ENCODE data around the gene C1orf226.

The C1orf226 gene

DNA sequence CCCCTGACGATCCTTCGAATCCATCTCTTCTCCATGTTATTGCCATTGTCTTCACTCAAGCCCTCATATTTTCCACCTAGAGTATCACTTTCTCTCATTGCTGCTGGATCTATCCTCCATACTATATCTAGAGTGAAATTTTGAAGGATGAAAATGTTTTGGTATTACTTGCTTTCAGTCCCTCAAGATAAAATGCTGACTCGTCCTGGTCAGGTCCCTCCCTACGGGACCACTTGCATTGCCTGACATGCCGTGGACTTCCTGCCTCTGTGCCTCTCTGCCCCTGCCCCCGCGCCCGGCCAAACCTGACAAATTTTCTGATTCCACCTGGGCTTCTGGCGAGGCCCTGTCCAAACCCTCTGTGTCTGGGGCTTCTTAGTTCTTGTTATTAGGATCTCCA, 28.4 kb upstream of the C1orf226 start:
- Histone ChIP-seq H3K27ac (no peak overlapping the region), H4K20me1 (no peaks in the 10 kb centered on the region), H3K27me3 (no peaks in the 10 kb centered on the region), H3K4me2 (no peak overlapping the region), H3K4me3 (no peak overlapping the region), H3K36me3 (no peaks in the 10 kb centered on the region), H3K9ac (no peak overlapping the region), H3K9me3 (no peaks in the 10 kb centered on the region), H3K4me1 (no peaks in the 10 kb centered on the region)
- TF ChIP-seq Cebpa-rat (IDR thresholded peaks at IDR 0.05), result no peak

DNA sequence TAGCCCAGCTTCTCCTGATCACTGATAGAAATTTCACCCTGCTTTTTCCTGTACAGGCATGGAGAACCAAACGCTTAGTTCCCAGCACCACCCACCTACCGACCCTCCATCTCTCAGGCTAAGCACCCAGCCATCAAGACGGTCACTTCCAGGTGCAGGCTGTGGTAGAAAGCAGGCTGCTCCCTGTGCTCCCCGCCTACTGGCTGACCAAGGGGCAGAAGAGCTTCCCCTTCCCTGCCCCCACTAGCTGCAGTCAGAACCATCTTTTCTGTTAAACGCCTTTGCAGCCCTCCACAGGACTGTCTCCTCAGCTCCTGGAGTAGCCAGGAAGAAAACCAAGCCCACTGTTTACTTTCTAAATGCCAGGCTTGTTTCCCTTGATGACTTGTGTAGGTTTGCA, 27.8 kb upstream of the C1orf226 start:
- Histone ChIP-seq H3K4me3 (no peak overlapping the region), H3K36me3 (no peaks in the 10 kb centered on the region), H3K4me1 (no peaks in the 10 kb centered on the region), H3K27ac (no peak overlapping the region), H3K27me3 (no peaks in the 10 kb centered on the region), H3K9me3 (no peaks in the 10 kb centered on the region), H3K4me2 (no peak overlapping the region), H4K20me1 (no peaks in the 10 kb centered on the region), H3K9ac (no peak overlapping the region)
- no peak for TF ChIP-seq Cebpa-rat (IDR thresholded peaks at IDR 0.05)

DNA sequence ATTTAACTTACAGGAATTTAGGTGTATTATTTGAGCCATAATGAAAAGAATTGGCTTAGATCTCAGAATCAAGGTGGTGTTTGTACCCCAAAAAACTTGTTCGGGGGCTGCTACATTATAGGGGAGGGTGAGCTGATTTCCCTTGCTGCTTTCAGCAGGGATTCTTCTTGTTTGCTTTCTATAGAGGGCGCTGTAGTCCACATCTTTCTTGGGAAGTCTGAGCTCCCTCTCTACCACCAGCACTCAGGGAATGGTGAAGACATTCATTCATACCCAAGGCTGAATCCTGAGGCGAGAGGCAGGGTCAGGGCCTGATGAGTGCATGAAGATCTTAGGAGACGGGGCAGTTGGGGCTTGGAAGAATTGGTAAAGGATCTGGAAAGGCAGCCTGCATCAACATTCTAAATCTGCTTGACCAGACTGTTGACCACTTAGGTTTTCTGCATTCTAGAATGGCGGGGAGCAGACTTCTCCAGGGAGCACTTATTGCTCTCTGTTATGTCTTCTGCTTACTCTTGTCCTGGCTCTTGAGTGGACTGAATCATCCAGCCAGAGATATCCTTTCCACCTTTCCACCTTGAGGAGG, 23.8 kb upstream of the C1orf226 start:
- no peak overlapping the region for H3K27ac ChIP-seq
- H3K4me1 ChIP-seq, result no peaks in the 10 kb centered on the region
- H3K4me2 ChIP-seq, result no peak overlapping the region
- no peak overlapping the region for H3K9ac ChIP-seq
- H3K36me3 ChIP-seq, result no peaks in the 10 kb centered on the region
- H4K20me1 ChIP-seq, result no peaks in the 10 kb centered on the region
- no peak for TF ChIP-seq Cebpa-rat (IDR thresholded peaks at IDR 0.05)
- no peaks in the 10 kb centered on the region for H3K27me3 ChIP-seq
- H3K9me3 ChIP-seq, result no peaks in the 10 kb centered on the region
- no peak overlapping the region for H3K4me3 ChIP-seq

DNA sequence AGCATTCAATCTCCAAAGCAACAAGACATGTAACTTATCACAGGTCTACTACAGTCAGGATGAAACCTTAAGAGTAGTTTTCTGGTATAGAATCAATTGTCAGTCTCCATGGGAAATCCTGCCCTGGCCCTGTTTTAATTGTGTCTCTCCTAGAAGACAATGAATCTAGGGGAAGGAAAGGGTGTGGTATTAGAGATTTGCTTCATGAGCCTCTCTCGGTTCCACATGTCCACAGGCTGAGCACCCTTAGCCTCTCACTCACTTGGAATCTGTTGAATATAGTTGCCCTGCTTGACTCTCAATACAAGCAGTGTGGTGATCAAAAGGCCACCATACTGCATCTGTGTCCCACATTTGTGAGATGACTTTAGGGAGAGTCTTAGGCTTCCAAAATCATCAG, 22.6 kb upstream of the C1orf226 start:
- H4K20me1 ChIP-seq, result no peaks in the 10 kb centered on the region
- H3K36me3 ChIP-seq, result no peaks in the 10 kb centered on the region
- H3K4me3 ChIP-seq, result no peak overlapping the region
- TF ChIP-seq Cebpa-rat (IDR thresholded peaks at IDR 0.05), result no peak
- no peaks in the 10 kb centered on the region for H3K4me1 ChIP-seq
- no peak overlapping the region for H3K27ac ChIP-seq
- H3K9ac ChIP-seq, result no peak overlapping the region
- H3K9me3 ChIP-seq, result no peaks in the 10 kb centered on the region
- no peaks in the 10 kb centered on the region for H3K27me3 ChIP-seq
- no peak overlapping the region for H3K4me2 ChIP-seq

DNA sequence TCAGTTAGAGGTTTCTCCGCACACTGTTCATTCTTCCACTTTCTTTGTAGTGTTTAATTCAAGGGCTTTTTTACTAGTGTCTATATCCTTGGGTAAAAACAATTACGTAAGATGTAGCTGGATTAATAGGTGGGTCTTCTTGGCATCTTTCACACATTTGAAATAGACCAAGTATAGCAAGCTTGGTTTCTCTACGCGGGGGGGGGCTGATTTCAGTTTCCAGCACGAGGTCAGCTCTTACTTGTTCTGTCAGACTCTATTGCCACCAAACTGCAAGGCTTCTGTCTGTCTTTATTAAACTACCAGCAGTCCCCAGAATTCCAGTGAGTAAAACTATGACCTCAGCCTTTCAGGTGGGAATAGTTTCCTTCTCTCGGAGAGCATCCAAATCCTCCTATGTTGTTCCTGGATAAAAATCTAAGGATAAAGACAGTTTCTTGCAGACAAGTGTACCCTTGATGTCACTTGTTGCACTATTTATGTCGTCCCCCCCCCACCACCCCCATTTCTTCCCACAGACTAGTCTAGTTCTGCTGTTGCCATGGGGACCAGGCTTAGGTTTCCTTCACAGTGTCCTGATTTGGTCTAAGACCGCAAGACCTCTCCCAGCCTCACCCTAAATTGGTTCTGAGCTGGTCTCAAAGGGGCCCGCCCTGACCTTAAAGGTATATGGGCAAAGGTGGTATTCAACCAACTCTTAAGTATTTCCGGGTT, 21.8 kb upstream of the C1orf226 start:
- Histone ChIP-seq H3K27me3 (no peaks in the 10 kb centered on the region), H4K20me1 (no peaks in the 10 kb centered on the region), H3K4me1 (no peaks in the 10 kb centered on the region), H3K4me2 (no peak overlapping the region), H3K36me3 (no peaks in the 10 kb centered on the region), H3K4me3 (no peak overlapping the region), H3K9ac (no peak overlapping the region), H3K27ac (no peak overlapping the region), H3K9me3 (no peaks in the 10 kb centered on the region)
- no peak for TF ChIP-seq Cebpa-rat (IDR thresholded peaks at IDR 0.05)

DNA sequence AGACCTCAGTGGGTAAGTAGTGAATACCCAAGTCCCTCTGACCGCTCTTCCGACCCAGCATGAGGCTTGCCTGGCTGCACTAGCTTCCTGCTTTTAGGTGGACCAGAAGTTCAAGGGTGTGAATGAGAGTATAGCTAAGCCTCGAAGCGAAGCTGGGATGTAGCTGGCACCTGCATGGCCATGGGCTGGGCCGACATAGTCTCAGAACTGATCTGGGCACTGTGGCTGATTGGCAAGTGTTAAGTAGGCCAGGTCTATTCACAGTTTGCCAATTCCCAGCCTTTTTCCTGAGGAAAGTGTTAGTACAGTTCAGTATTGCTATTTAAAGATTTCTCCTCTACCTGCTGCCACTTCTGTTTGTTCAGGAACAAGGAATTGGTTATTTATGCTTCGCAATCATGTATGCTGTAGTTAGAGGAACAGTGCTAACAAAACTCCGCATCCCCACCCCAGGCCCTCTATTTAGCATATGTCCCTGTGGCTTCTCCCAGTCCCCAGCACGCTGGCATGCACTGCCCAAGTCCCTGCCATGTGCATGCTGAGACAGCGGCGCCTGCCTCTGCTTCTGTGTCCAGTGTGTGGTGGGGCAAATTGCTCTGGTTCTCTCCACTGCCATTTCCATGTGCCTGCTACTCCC, 21.2 kb upstream of the C1orf226 start:
- Histone ChIP-seq H3K4me3 (no peak overlapping the region), H3K9me3 (no peaks in the 10 kb centered on the region), H3K4me1 (no peaks in the 10 kb centered on the region), H3K9ac (no peak overlapping the region), H3K36me3 (no peaks in the 10 kb centered on the region), H3K27ac (no peak overlapping the region), H3K4me2 (no peak overlapping the region), H3K27me3 (no peaks in the 10 kb centered on the region), H4K20me1 (no peaks in the 10 kb centered on the region)
- no peak for TF ChIP-seq Cebpa-rat (IDR thresholded peaks at IDR 0.05)

DNA sequence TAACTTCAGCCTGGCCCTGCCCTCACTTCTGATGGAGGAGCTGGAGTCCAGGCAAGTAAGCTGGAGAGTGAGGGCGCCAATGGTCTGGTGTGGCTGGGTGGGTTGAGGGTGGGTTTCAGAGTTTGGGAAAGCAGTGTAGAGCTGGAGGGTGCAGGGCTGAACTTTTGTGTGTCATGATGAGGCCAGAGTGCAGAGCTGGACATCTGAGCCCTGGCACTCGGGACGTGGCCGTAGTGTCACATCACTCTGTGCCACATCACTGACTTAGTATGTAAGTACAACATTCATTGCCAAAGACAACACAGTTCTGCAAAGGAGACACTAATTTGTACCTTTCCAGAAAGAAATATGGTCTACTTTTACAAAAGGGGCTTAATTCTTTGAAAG, 20.7 kb upstream of the C1orf226 start:
- Histone ChIP-seq H3K4me1 (no peaks in the 10 kb centered on the region), H3K27ac (no peak overlapping the region), H3K4me3 (no peak overlapping the region), H3K36me3 (no peaks in the 10 kb centered on the region), H3K9me3 (no peaks in the 10 kb centered on the region), H4K20me1 (no peaks in the 10 kb centered on the region), H3K27me3 (no peaks in the 10 kb centered on the region), H3K4me2 (no peak overlapping the region), H3K9ac (no peak overlapping the region)
- TF ChIP-seq Cebpa-rat (IDR thresholded peaks at IDR 0.05), result no peak

DNA sequence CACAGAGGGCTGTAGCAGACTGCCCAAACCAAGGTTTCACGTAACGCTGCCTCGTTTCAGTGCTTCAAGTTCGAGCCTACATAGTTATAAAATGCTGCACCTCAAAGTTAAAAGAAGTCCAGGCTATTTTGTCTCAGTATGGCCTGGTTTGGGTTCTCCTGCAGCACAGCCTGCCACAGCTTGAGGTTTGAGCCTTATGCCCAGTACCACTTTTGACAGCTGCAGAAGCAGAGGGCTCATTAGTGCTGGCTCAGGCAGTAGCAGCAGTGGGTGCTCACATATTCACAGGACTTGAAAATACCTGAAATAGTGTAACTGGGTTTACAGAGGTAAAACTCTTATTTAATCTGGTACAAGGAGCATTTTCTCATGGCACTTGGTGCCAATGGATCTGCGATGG, 20.2 kb upstream of the C1orf226 start:
- no peak overlapping the region for H3K9ac ChIP-seq

DNA sequence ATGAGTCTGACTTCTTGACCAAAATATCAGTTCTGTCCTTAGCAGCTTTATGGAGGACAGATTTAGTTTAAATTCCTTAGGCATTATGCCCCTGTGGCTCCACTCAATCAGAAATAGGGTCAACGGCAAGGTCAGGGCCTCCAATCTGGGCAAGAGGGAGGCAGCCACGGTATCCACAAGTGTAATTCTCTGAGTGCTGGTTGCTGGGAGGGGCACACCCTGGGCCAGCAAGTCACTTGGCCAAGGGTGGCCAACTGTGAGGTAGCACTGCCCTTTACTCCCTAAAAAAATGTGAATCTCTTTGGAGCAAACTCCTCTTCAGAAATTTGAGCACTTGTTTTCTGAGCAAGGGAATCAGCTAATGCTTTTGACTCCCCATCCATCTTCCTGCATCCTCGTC, 17.7 kb upstream of the C1orf226 start:
- no peak overlapping the region for H3K4me3 ChIP-seq
- H3K9me3 ChIP-seq, result no peaks in the 10 kb centered on the region
- no peak overlapping the region for H3K9ac ChIP-seq
- no peaks in the 10 kb centered on the region for H4K20me1 ChIP-seq
- H3K4me2 ChIP-seq, result no peak overlapping the region
- TF ChIP-seq Cebpa-rat (IDR thresholded peaks at IDR 0.05), result no peak
- H3K27me3 ChIP-seq, result no peaks in the 10 kb centered on the region
- no peak overlapping the region for H3K27ac ChIP-seq
- H3K4me1 ChIP-seq, result no peaks in the 10 kb centered on the region
- no peaks in the 10 kb centered on the region for H3K36me3 ChIP-seq

More for the DNA sequence above, 20.2 kb upstream of the C1orf226 start:
- no peak for TF ChIP-seq Cebpa-rat (IDR thresholded peaks at IDR 0.05)
- Histone ChIP-seq H3K4me2 (no peak overlapping the region), H4K20me1 (no peaks in the 10 kb centered on the region), H3K9me3 (no peaks in the 10 kb centered on the region), H3K27ac (no peak overlapping the region), H3K4me3 (no peak overlapping the region), H3K4me1 (no peaks in the 10 kb centered on the region), H3K27me3 (no peaks in the 10 kb centered on the region), H3K36me3 (no peaks in the 10 kb centered on the region)

DNA sequence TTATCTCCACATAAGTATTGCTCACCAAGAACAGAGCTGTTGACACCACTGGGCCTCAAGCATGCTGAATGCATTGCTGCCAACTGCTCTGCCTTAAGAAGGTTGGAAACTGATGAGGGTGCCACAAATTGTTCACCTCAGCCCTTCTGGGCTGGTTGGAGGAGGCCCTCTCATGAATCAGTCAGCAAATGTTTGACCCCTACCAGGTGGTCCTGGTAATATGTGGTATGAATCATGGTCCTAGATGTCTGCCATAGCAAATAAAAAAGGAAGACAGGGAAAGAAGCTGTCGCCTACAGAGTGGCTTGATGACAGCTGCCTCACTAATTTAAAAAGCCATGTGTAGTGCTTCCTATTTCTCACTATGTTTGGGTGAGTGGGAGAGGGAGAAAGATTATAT, 17.0 kb upstream of the C1orf226 start:
- H3K4me2 ChIP-seq, result no peak overlapping the region
- no peaks in the 10 kb centered on the region for H3K27me3 ChIP-seq
- H3K9me3 ChIP-seq, result no peaks in the 10 kb centered on the region
- H3K36me3 ChIP-seq, result no peaks in the 10 kb centered on the region
- no peak overlapping the region for H3K27ac ChIP-seq
- H3K4me3 ChIP-seq, result no peak overlapping the region
- no peak overlapping the region for H3K9ac ChIP-seq
- H4K20me1 ChIP-seq, result no peaks in the 10 kb centered on the region
- no peaks in the 10 kb centered on the region for H3K4me1 ChIP-seq
- no peak for TF ChIP-seq Cebpa-rat (IDR thresholded peaks at IDR 0.05)

Data from BLaER1 (cell line).